Measurements from ENCODE around the gene ACOX1. TPM values are rescaled to one million over a fixed set of nuclear protein-coding genes. Genes with fewer than 3 reads are reported as not detected.

The ACOX1 gene
- total and polyA plus RNA-seq, 2 of the 13 experiments (the other 11 are each of a cell fraction or from before 2014, with no cell fraction given) = 86.4 to 120 TPM

GRCh38 chr17:75904749-75905521 is 74.0 kb downstream of the ACOX1 start, which contains the start of gene MRPL38 (continued):
- no peak for TF ChIP-seq CENPX (CRISPR knock-in tag; IDR thresholded peaks at IDR 0.05)
- peak; percentile 96 for TF ChIP-seq KDM5B (CRISPR knock-in tag; IDR thresholded peaks at IDR 0.05; ENCODE audit: borderline replicate concordance)
- TF ChIP-seq ZNF629 (CRISPR knock-in tag; conservative IDR thresholded peaks at IDR 0.05) = peak; percentile 65
- peak; percentile 98 for TF ChIP-seq RELA (CRISPR knock-in tag; IDR thresholded peaks at IDR 0.05)
- TF ChIP-seq ZNF772 (CRISPR knock-in tag; IDR thresholded peaks at IDR 0.05) = peak; percentile 99
- TF ChIP-seq CEBPB (IDR thresholded peaks at IDR 0.05; ENCODE audit: borderline replicate concordance, low read depth, low read length) = no peak
- no peak for TF ChIP-seq GATA4 (IDR thresholded peaks at IDR 0.05; ENCODE audit: borderline replicate concordance, low read depth)
- no peak for TF ChIP-seq NR3C1 (CRISPR knock-in tag; IDR thresholded peaks at IDR 0.05)
- peak; percentile 99 for TF ChIP-seq POGK (CRISPR knock-in tag; conservative IDR thresholded peaks at IDR 0.05)
- TF ChIP-seq ZBTB7A (CRISPR knock-in tag; IDR thresholded peaks at IDR 0.05) = no peak
- no peak for TF ChIP-seq ATF7 (IDR thresholded peaks at IDR 0.05)
- no peak for TF ChIP-seq ATF7 (CRISPR knock-in tag; IDR thresholded peaks at IDR 0.05)
- 0 out of 2 replicates have a peak, but pooled peaks have one; percentile 57 for TF ChIP-seq ZNF550 (CRISPR knock-in tag; IDR thresholded peaks at IDR 0.05; ENCODE audit: borderline replicate concordance)
- TF ChIP-seq ZNF570 (CRISPR knock-in tag; IDR thresholded peaks at IDR 0.05; ENCODE audit: borderline replicate concordance) = no peak
- no peak; the same call in 1 of the 2 replicates for TF ChIP-seq LRRFIP1 (CRISPR knock-in tag; conservative IDR thresholded peaks at IDR 0.05)
- TF ChIP-seq SRF (IDR thresholded peaks at IDR 0.05; ENCODE audit: low read depth, low read length) = 0 out of 2 replicates have a peak, but pooled peaks have one; percentile 0
- TF ChIP-seq ZKSCAN5 (CRISPR knock-in tag; IDR thresholded peaks at IDR 0.05) = no peak
- 0 out of 2 replicates have a peak, but pooled peaks have one; percentile 70 for TF ChIP-seq CC2D1A (CRISPR knock-in tag; IDR thresholded peaks at IDR 0.05)
- peak; percentile 58 for TF ChIP-seq ZNF879 (CRISPR knock-in tag; IDR thresholded peaks at IDR 0.05)
- peak; percentile 72 for TF ChIP-seq HNRNPLL (IDR thresholded peaks at IDR 0.05; ENCODE audit: low read depth, low read length, poor library complexity, severe bottlenecking)
- TF ChIP-seq, protein P1, sequence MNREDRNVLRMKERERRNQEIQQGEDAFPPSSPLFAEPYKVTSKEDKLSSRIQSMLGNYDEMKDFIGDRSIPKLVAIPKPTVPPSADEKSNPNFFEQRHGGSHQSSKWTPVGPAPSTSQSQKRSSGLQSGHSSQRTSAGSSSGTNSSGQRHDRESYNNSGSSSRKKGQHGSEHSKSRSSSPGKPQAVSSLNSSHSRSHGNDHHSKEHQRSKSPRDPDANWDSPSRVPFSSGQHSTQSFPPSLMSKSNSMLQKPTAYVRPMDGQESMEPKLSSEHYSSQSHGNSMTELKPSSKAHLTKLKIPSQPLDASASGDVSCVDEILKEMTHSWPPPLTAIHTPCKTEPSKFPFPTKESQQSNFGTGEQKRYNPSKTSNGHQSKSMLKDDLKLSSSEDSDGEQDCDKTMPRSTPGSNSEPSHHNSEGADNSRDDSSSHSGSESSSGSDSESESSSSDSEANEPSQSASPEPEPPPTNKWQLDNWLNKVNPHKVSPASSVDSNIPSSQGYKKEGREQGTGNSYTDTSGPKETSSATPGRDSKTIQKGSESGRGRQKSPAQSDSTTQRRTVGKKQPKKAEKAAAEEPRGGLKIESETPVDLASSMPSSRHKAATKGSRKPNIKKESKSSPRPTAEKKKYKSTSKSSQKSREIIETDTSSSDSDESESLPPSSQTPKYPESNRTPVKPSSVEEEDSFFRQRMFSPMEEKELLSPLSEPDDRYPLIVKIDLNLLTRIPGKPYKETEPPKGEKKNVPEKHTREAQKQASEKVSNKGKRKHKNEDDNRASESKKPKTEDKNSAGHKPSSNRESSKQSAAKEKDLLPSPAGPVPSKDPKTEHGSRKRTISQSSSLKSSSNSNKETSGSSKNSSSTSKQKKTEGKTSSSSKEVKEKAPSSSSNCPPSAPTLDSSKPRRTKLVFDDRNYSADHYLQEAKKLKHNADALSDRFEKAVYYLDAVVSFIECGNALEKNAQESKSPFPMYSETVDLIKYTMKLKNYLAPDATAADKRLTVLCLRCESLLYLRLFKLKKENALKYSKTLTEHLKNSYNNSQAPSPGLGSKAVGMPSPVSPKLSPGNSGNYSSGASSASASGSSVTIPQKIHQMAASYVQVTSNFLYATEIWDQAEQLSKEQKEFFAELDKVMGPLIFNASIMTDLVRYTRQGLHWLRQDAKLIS (CRISPR knock-in tag; IDR thresholded peaks at IDR 0.05) = no peak
